HuH-7 (cell line): Measurements from ENCODE around the gene PRDM16.
"Not testable (repeated sequence)": the region's sequence is repeated elsewhere in the genome, so short reads cannot be mapped to it uniquely, and the experiment has no call there.

Experiments used
- DNase-seq: peaks from one replicate; pipeline ENCODE4 v3.0.0; 2011; ENCODE audit warnings: low spot score

Gene PRDM16

DNA sequence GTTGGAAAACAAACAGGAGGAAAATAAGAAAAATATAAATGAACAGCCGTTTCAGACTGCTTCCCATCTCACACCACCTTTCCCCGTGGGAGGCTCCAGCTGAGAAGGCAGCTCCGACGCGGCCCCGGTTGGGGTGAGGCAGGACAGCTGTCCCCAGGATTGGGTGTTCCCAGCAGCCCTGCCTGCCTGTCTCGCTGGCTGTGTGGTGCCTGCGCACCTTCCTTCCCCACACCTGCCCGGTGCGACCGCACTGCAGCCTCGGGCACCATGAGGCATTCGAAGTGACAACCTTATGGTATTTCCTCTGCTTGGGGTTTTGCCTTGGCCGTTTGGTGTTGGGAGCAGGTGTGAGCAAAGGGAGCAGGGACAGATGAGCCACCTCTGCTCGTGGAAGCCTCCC lies 161.6 kb downstream of the PRDM16 start:
- no peak for DNase-seq

DNA sequence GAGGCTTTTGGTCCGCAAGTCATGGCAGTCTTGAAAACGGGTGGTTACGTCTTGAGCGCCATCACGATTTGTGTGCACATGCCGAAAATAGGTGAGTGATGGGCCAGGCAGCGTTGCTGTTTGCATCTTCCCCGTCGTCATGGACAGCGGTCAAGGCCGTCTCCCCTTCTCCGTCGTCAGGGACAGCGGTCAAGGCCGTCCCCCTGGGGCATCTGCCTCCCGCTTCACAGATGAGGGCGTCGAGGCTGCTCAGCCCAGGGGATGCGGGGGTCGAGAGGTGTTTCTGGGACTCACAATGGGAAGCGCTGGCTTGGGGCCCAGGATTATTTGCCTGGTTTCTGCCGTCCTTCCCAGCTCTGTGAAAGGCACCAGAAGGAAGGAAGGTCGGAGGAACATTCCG lies 162.2 kb downstream of the PRDM16 start:
- DNase-seq, result no peak

DNA sequence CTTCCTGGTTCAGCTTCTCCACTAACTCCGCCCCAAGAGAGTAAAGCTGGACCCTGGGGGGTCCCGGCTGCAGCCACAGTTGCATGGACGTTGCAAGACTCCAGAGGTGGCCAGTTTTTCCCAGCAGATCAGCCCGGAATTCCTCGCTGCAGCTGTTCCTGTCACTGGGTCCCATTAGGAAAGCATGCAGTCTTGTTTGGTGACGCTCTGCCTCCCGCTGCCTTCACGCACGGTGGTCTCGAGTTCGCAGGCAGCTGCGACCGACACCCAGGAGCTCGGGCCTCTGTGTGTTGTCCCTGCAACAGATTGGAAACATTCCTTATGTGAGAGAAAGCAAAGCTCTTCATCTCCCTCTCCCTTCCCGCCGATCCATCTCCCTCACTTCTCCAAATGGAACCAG lies 162.8 kb downstream of the PRDM16 start:
- no peak for DNase-seq

DNA sequence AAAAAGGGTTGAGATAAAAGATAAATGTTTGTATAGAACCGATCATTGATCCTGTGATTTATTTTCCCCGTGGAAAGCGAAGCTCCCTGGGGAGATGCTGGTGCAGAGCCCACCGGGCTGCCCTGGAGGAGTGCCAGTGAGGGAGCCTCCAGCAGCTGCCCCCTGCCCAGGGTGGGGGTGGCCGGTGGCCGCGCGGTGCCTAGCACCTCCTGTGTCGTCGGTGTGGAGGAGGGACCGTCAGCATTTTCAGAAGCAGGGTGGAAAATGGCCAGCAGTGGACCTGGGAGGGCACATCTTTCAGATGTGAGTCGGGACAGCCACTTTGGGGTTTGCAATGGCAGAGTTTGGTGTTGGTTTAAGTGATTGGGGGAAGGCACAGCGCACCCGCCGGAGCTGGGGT lies 164.0 kb downstream of the PRDM16 start:
- no peak for DNase-seq

- no peak for DNase-seq
Measured at GRCh38 chr1:3233551-3233950, 164.5 kb downstream of the PRDM16 start.

DNA sequence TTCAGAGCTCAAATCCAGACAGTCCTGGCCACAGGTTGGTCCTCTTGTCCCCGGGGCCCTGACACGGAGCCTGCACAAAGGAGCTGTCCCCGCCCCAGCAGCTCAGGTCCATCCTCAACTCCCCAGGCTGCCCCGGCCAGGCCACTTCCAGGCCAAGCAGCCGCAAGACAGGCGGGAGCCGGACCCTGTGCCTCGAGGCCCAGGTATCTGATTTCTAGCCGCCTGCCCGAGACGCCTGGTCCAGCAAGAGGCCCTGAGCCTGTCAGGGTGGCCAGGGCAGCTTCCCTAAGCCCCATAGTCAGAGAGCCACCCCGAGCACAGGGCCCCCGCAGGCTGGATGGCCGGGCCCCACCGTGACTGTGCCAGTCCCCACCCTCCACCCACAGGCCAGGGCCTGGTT lies 165.3 kb downstream of the PRDM16 start:
- no peak for DNase-seq

DNA sequence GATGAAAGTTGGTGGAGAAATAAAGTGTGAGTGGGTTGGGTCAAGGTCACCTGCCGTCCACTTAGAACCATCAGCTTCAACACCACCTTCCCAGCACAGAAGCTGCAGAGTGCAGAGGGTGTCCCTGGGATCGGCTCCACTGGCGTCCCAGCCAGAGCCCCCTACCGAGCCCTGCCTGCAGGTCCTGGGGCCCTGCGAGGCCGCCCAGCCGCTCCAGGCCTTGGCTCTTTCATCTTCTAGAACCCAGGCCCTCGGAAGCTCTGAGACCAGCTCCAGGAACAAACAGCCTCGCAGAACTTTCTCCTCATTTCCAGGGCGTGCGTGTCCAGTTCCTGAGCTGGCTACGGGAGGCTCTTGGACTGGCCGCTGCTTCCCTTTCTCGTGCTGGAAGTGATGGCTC lies 166.0 kb downstream of the PRDM16 start:
- DNase-seq, result no peak

DNA sequence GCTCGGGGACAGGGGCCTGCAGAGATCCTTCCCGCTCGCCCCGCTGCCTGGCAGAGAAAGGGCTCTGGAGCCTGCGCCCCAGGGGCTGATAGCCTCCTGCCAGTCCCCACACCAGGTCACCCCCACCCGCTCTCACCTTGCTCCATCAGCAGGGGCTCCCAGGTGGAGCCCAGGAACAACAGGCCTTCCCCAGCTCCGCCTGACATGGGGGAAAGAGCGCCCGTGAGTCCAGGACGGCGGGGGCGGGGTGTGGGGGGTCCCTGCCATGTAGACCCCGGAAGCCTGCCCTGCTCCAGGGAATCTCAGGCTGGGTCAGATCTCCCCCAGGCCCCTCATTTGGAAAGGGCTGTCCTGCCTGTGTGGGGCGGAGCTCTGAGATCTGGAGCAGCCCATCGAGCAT lies 166.5 kb downstream of the PRDM16 start:
- no peak for DNase-seq

DNA sequence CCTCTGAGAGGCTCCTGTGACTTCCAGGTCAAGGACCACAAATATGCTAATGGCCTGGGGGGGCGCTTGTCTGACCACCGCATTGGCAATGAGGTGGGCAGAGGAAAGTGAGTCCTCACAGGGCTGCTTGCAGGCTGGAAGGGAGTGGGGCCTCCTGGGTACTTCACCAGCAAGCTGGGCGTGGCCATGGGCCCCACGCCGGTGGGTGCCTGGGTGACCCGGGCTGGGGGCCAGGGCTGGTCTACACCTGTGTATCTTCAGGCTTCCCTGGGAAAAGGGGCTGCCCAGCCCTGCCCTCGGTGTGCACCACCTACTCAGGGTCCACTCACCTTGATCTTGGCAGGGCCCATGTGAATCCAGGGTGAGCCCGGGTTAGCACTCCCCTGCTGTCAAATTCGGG lies 167.4 kb downstream of the PRDM16 start:
- DNase-seq, result no peak

- no peak for DNase-seq
Measured at GRCh38 chr1:3236955-3237354, 168.0 kb downstream of the PRDM16 start.

- no peak for DNase-seq
Measured at GRCh38 chr1:3237570-3237969, 168.6 kb downstream of the PRDM16 start.

GRCh38 chr1:3237994-3238702 lies 169.1 kb downstream of the PRDM16 start:
- DNase-seq, result no peak

- DNase-seq, result no peak
Measured at GRCh38 chr1:3238703-3239278, 169.8 kb downstream of the PRDM16 start.

- not testable (repeated sequence) for DNase-seq
Measured at GRCh38 chr1:3239991-3240390, 171.0 kb downstream of the PRDM16 start.

DNA sequence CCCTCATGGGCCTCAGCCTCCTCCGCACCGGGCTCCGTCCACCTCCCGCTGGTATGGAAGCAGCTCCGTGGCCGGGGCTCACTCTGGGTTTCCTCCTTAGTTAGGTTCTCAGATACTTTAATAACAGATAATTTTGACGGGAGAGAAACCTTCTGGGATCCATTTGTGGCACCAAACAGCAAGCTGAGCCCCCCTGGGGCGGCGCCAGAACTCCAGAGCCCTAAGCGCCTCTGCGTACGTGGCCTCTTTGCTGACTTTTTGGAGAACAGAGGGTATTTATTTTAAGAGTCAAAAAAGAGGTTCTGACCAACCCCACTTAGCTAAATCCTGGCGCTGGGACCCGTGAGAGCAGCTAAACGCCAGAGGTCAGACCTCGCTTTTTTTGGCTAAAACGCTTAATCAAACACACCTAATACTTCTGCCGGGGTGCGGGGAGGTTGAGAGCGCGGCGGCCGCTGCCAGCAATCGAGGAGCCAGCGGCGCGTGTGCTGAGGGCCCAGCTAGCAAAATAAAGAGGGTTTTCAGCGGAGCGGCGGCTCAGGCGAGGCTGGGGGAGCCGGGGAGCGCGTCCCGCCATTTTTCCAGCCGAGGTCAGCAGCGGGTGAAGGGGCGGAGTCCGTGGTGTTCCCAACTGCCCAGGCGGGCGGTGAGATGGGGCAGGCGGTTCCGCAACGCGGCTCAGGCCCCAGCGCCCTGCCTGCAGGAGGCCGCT lies 171.7 kb downstream of the PRDM16 start:
- DNase-seq, result no peak

DNA sequence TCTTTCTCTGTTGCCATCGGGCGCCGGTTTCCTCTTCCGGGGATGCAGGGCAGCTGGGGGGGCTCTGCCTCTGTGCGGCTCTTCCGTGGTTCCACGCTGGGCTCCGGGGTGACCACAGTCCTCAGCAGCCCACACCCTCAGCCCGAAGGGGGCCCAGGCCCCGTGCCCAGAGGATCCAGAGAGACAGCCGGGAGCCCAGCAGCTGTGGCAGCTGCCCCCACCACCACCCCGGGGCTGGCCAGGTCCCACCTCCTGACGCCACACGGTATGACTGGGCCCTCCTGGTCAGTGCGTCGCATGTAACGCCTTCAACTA lies 172.2 kb downstream of the PRDM16 start:
- DNase-seq, result no peak

GRCh38 chr1:3241673-3242407 lies 172.8 kb downstream of the PRDM16 start:
- DNase-seq, result no peak

DNA sequence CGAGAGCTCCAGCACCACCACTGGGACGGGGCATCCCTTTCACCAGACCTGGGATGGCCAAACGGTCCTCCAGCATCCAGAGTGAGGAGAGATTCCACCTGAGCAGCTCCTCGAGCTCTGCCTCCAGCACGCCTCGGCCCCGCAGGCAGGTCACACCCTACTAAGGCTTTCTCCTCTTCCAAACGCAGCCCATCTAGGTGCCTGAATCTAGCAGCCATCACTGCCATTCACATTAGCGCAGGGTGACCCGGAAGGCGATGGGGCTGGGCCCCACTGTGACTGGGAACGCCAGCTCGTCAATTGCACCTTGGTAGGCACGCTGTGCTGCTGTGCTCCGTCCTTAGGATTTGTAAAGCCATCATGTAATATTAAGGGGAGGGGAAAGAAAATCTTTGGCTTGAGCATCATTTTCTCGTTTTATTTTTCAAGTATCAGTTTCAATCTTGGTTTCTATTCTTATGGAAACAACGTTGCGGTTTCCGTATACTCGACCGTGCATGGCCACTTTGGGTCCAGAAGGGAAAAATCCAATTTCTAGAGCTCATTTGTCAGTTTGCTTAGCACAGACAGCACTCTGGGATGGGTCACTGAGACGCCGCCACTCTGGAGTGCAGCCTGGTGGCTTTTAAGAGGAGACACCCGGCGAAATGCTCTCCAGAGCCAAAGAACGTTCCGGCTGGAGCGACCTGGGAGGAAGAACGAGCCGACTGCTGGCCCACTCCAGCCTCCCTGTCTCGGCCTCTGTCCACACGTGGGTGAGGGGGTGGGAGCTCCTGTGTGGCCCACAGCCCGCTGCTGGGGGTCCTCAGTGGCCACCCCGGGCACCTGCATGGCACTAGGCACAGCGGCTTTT lies 173.6 kb downstream of the PRDM16 start:
- no peak for DNase-seq

DNA sequence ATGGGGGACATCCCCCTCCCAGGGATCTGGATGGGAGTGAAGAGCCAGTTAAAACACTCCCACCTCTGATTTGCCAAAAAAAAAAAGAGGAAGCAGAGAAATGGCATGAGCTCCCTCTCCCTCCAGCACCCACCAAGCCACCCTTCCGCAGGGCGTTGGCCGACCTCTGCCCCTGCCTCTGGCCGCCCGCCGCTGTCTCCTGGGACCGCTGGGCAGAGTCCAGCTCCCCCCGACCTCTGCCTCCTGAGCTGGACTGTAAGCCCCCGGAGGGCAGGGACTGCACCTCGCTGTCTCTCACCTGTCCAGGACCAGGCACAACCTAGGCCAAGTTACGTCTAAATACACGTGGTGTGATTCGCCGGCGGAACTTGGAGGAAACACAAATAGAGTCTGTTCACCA lies 174.3 kb downstream of the PRDM16 start:
- no peak for DNase-seq

DNA sequence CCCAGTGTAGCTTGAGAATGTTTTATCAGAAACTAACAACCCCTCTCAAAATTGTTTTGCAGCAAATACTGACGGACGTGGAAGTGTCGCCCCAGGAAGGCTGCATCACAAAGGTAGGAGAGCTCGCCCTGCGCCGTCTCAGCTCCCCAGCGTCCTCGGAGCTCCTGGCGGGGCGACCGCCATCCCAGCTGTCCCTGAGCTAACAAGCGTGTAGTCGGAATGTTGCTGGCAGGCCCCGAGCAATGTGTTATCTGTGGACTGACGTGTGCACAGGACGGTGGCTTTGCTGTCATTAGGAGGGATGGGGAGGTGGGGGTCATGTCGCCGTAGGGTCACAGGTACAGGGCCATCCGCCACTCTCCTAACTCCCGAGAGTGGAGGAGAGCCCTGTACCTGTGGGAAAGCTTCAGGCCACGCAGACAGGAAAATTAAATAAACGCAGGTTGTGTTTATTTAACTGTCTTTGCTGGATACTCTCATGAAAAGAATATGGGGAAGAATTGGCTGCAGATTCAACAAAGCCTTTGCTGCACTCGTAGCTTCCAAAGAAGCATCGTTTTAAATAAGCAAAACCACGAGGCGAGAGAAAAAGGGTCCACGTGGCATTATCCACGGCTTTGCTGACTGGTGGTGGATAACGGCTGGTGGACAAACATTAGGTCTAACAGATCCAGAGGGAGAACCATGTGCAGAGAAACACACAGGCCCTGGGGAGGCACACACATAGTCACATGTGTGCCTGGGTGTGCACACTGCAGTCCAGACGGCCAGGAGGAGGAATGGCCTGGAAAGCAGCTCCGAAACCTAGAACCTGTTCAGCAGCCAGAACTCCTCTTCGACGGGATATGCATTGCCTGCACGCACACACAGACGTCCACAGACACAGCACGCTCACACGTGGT lies 175.3 kb downstream of the PRDM16 start:
- DNase-seq, result no peak

GRCh38 chr1:3244927-3245315 lies 175.9 kb downstream of the PRDM16 start:
- DNase-seq, result no peak
